GM12878 (cell line): ENCODE data around the gene SERINC5. TPM values are rescaled to one million over a fixed set of nuclear protein-coding genes. Genes with fewer than 3 reads are reported as not detected.
"Not testable (repeated sequence)": the region's sequence is repeated elsewhere in the genome, so short reads cannot be mapped to it uniquely, and the experiment has no call there.

Source experiments
- ATAC-seq: fragments of 200-7000 bp; cut with Tn5 transposase; 3 replicates; pipeline ENCODE4 v1.9.1; 2020; ENCODE audit warnings: mild to moderate bottlenecking, moderate library complexity
- BruUV-seq: library from RNA; stranded (reverse); fragments of 400-500 nt; replicated peaks from 2 replicates; lab custom pipeline; 2021; lab: Mats Ljungman, UMichigan
- CTCF ChIA-PET: fragments of 300-600 bp; sonication (Branson Sonifier 250); formaldehyde crosslinking; extraction: SDS; loops from one replicate; lab custom pipeline; 2021; ENCODE audit warnings: inconsistent platforms; lab: Yijun Ruan, JAX
- POLR2A ChIA-PET: fragments of 350-600 bp; formaldehyde crosslinking; extraction: SDS; loops from one replicate; lab custom pipeline; 2021; ENCODE audit warnings: inconsistent platforms; lab: Charles Lee
- RAD21 ChIA-PET: fragments of 300-600 bp; sonication (Branson Sonifier 250); formaldehyde crosslinking; loops from one replicate; lab custom pipeline; 2023; ENCODE audit warnings: antibody characterized with exemption; ENCODE audit not compliant: unreplicated experiment; lab: Charles Lee
- SMC1A ChIA-PET: fragments of 300-600 bp; sonication (Branson Sonifier 250); formaldehyde crosslinking; loops from one replicate; lab custom pipeline; 2023; ENCODE audit not compliant: unreplicated experiment, uncharacterized antibody; lab: Charles Lee
- DNase-seq: peaks from one replicate; pipeline ENCODE4 v3.0.0-alpha.2; 2011; ENCODE audit warnings: low read depth, low spot score
- FAIRE-seq: peaks from 3 replicates; lab custom pipeline; 2011; peaks lifted over from hg19 to GRCh38; lab: Jason Lieb, UNC
- H2AFZ ChIP-seq: 2 replicates; pipeline ENCODE4 v1.6.0; 2011; ENCODE audit warnings: low read depth, low read length, control low read depth; ENCODE audit not compliant: control insufficient read depth
- H3K27ac ChIP-seq: 2 replicates; pipeline ENCODE4 v1.5.1; 2011; ENCODE audit warnings: control low read depth; ENCODE audit not compliant: control insufficient read depth, insufficient read depth
- H3K27me3 ChIP-seq, 2 experiments: replicated peaks in 1 of 2; 2 replicates each; pipeline versions ENCODE4 v1.6.0 to v1.6.1; 2011; ENCODE audit warnings: low read length in 1 of 2; ENCODE audit not compliant: control insufficient read depth in 2 of 2, insufficient read depth in 2 of 2
- H3K36me3 ChIP-seq, 2 experiments: 2 replicates each; pipeline ENCODE4 v1.5.1; 2011; ENCODE audit warnings: low read length in 1 of 2; ENCODE audit not compliant: control insufficient read depth in 2 of 2, insufficient read depth in 2 of 2
- H3K4me1 ChIP-seq: 2 replicates; pipeline ENCODE4 v1.6.1; 2011; ENCODE audit warnings: mild to moderate bottlenecking, low read length, moderate library complexity, mixed read lengths; ENCODE audit not compliant: control insufficient read depth, insufficient read depth
- H3K4me2 ChIP-seq: 2 replicates; pipeline ENCODE4 v1.6.0; 2011; ENCODE audit warnings: control low read depth; ENCODE audit not compliant: control insufficient read depth, insufficient read depth
- H3K4me3 ChIP-seq: fragments of 200-600 bp; sonication (generic); 2 replicates; pipeline ENCODE4 v1.5.1; 2016
- H3K79me2 ChIP-seq: 2 replicates; pipeline ENCODE4 v1.6.0; 2011; ENCODE audit warnings: low read length; ENCODE audit not compliant: control insufficient read depth, insufficient read depth
- H3K9ac ChIP-seq: 2 replicates; pipeline ENCODE4 v1.8.0; 2011; ENCODE audit warnings: low read length, control low read depth, mixed read lengths; ENCODE audit not compliant: control insufficient read depth, insufficient read depth
- H3K9me3 ChIP-seq: replicated peaks from 3 replicates; pipeline ENCODE4 v1.5.1; 2011; ENCODE audit warnings: mild to moderate bottlenecking, low read length; ENCODE audit not compliant: control insufficient read depth, insufficient read depth
- H4K20me1 ChIP-seq: 2 replicates; pipeline ENCODE4 v1.6.0; 2011; ENCODE audit not compliant: control insufficient read depth, insufficient read depth
- CHD1 ChIP-seq: IDR thresholded peaks from 2 replicates; pipeline ENCODE4 v1.6.1; 2012; ENCODE audit warnings: low read depth, low read length, improper control_type of control experiment
- GATAD2B ChIP-seq: fragments of 450-650 bp; conservative IDR thresholded peaks from 2 replicates; pipeline ENCODE4 v1.6.1; 2017; ENCODE audit warnings: low read depth, mild to moderate bottlenecking, moderate library complexity
- HCFC1 ChIP-seq: fragments of 150-350 bp; IDR thresholded peaks from 2 replicates; pipeline ENCODE4 v1.6.1; 2014; ENCODE audit warnings: low read length
- JUND ChIP-seq: IDR thresholded peaks from 2 replicates; pipeline ENCODE4 v1.6.1; 2012; ENCODE audit warnings: low read depth, mild to moderate bottlenecking, low read length, improper control_type of control experiment, moderate library complexity
- KLF5 ChIP-seq: fragments of 450-650 bp; IDR thresholded peaks from 2 replicates; pipeline ENCODE4 v1.6.1; 2014; ENCODE audit warnings: mild to moderate bottlenecking; ENCODE audit not compliant: partially characterized antibody
- MYB ChIP-seq: fragments of 150-350 bp; IDR thresholded peaks from 2 replicates; pipeline ENCODE4 v1.6.1; 2014; ENCODE audit warnings: mild to moderate bottlenecking, low read depth, low read length, borderline replicate concordance
- NBN ChIP-seq: fragments of 450-650 bp; IDR thresholded peaks from 2 replicates; pipeline ENCODE4 v1.6.1; 2016
- RAD21 ChIP-seq: IDR thresholded peaks from 2 replicates; pipeline ENCODE4 v1.6.1; 2011; ENCODE audit warnings: mild to moderate bottlenecking, low read depth, low read length, moderate library complexity; ENCODE audit not compliant: insufficient read depth
- RBBP5 ChIP-seq: fragments of 200-600 bp; sonication (generic); conservative IDR thresholded peaks from 2 replicates; pipeline ENCODE4 v1.6.1; 2016
- SMC3 ChIP-seq: IDR thresholded peaks from 2 replicates; pipeline ENCODE4 v1.6.1; 2011; ENCODE audit warnings: low read length, improper control_type of control experiment, borderline replicate concordance
- SP1 ChIP-seq: IDR thresholded peaks from one replicate; pipeline ENCODE4 v1.6.1; 2011; ENCODE audit warnings: low read depth, low read length
- ZSCAN29 ChIP-seq: fragments of 450-650 bp; IDR thresholded peaks from 2 replicates; pipeline ENCODE4 v1.6.1; 2017; ENCODE audit warnings: mild to moderate bottlenecking, moderate library complexity
- WGBS: methylation state at CpG from one replicate; pipeline ENCODE4 v1.1.6; 2016; ENCODE audit warnings: low lambda C conversion rate; ENCODE audit not compliant: insufficient replicate concordance, insufficient coverage; ENCODE audit errors: missing lambda C conversion rate; 5-methylcytosine and 5-hydroxymethylcytosine counted together
- in situ Hi-C: fragments of 300-500 bp; cut with MboI; formaldehyde crosslinking; loops from 9 replicates; pipeline ENCODE4 v1.14.3; 2018; ENCODE audit warnings: mixed read lengths
- intact Hi-C: fragments of 100-400 bp; cut with micrococcal nuclease; formaldehyde crosslinking; loops from one replicate; pipeline ENCODE4 v1.14.2; 2022; ENCODE audit not compliant: unreplicated experiment
- polyA plus RNA-seq, 11 experiments: library from polyadenylated mRNA; depleted of rRNA in 4 of 11; unstranded in 6 of 11; stranded (reverse) in 5 of 11; fragments of >200 nt; fragmentation: Nextera tagmentation in 4 of 11; fragmentation: Illumina TruSeq in 1 of 11; extraction: Ambion mirVana in 4 of 11; extraction: Trizol in 1 of 11; gene quantifications; 1 replicate in 1 of 11; 2 replicates in 10 of 11; pipeline versions ENCODE4 v1.2.1 to v1.2.3, GENCODE V29; 2011 to 2016; ENCODE audit warnings: inconsistent platforms in 2 of 11, missing spikeins in 2 of 11, low read depth in 1 of 11
- total RNA-seq, 4 experiments: library from RNA; depleted of rRNA in 3 of 4; stranded (reverse); fragments of >200 nt in 3 of 4; fragmentation: Illumina TruSeq in 1 of 4; extraction: Trizol in 1 of 4; gene quantifications; 2 replicates each; pipeline versions ENCODE4 v1.2.1 to v1.2.3, GENCODE V29; 2013 to 2021
- TF ChIP-seq, protein P1 (sequence below), 3 experiments: IDR thresholded peaks in 2 of 3; conservative IDR thresholded peaks in 1 of 3; 2 replicates each; pipeline ENCODE4 v1.5.1; 2011; ENCODE audit warnings: low read depth in 3 of 3, low read length in 3 of 3, mild to moderate bottlenecking in 3 of 3, control low read depth in 2 of 3, moderate library complexity in 2 of 3, inconsistent platforms in 1 of 3, mixed read lengths in 1 of 3; ENCODE audit not compliant: control insufficient read depth in 2 of 3, insufficient read depth in 1 of 3; ENCODE audit errors: extremely low read depth in 1 of 3

The SERINC5 gene
- total and polyA plus RNA-seq, 10 of the 15 experiments (the other 5 are each of a cell fraction or from before 2014, with no cell fraction given) = 0.66 to 7.0 (median 2.8) TPM

- TF ChIP-seq SP1 (no peak), ZSCAN29 (no peak), JUND (no peak), GATAD2B (no peak), KLF5 (no peak), RBBP5 (no peak), HCFC1 (no peak), CHD1 (no peak)
Measured at GRCh38 chr5:80276186-80276585, 20.3 kb upstream of the SERINC5 start (continued).

GRCh38 chr5:80275347-80275746 lies 19.5 kb upstream of the SERINC5 start:
- Histone ChIP-seq H3K27me3 (no peaks in the 10 kb centered on the region), H3K27ac (no peak overlapping the region), H3K4me3 (no peak overlapping the region), H3K36me3 (no peaks in the 10 kb centered on the region), H3K9me3 (no peaks in the 10 kb centered on the region), H4K20me1 (no peaks in the 10 kb centered on the region), H3K4me2 (no peak overlapping the region)
- DNase-seq (no peak), ATAC-seq (peak; percentile 80)
- WGBS = 21% methylated on average over 2 of the region's 2 CpGs
- BruUV-seq = no TSS peak
- TF ChIP-seq NBN (0 out of 2 replicates have a peak, but pooled peaks have one; percentile 44), RAD21 (peak; percentile 92), MYB (no peak), CHD1 (no peak), SMC3 (peak; percentile 84)
- TF ChIP-seq, protein P1, sequence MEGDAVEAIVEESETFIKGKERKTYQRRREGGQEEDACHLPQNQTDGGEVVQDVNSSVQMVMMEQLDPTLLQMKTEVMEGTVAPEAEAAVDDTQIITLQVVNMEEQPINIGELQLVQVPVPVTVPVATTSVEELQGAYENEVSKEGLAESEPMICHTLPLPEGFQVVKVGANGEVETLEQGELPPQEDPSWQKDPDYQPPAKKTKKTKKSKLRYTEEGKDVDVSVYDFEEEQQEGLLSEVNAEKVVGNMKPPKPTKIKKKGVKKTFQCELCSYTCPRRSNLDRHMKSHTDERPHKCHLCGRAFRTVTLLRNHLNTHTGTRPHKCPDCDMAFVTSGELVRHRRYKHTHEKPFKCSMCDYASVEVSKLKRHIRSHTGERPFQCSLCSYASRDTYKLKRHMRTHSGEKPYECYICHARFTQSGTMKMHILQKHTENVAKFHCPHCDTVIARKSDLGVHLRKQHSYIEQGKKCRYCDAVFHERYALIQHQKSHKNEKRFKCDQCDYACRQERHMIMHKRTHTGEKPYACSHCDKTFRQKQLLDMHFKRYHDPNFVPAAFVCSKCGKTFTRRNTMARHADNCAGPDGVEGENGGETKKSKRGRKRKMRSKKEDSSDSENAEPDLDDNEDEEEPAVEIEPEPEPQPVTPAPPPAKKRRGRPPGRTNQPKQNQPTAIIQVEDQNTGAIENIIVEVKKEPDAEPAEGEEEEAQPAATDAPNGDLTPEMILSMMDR (IDR thresholded peaks at IDR 0.05 in 2 of 3, conservative IDR thresholded peaks at IDR 0.05 in 1 of 3; ENCODE audit: control insufficient read depth in 2 of 3, extremely low read depth in 1 of 3, insufficient read depth in 1 of 3, low read depth in 3 of 3, low read length in 3 of 3) = peak; percentile 52 to 73 (median 60); a peak in 4 of 6 replicates
- TF ChIP-seq, all 136 proteins: peak for 4
- POLR2A ChIA-PET = interaction anchor here (1.0 to 1.5 kb wide), 2 partner anchors 18 to 184 kb away, joined by 3 to 8 read pairs; no protein-coding TSS in a partner anchor
- no peaks in the 10 kb centered on the region for H3K79me2 ChIP-seq
- peak; percentile 65 for FAIRE-seq
- H3K9ac ChIP-seq = no peak overlapping the region
- H3K4me1 ChIP-seq = no peaks in the 10 kb centered on the region
- intact Hi-C loops (loop anchor here (1.0 kb wide), 1 partner anchor 184 kb away; no protein-coding TSS in a partner anchor), in situ Hi-C loops (no loop called here)
- CTCF ChIA-PET = interaction anchor here (0.6 to 11.5 kb wide), 19 partner anchors 9 to 981 kb away, joined by 3 to 168 read pairs (median 4); no protein-coding TSS in a partner anchor
- RAD21 ChIA-PET = interaction anchor here (0.8 to 9.5 kb wide), 12 partner anchors 14 to 192 kb away, joined by 3 to 114 read pairs (median 4); partner anchors contain the start of gene SERINC5
- SMC1A ChIA-PET = interaction anchor here (0.7 to 9.2 kb wide), 14 partner anchors 14 to 185 kb away, joined by 3 to 89 read pairs (median 4); no protein-coding TSS in a partner anchor
- H2AFZ ChIP-seq = no peak overlapping the region

- H4K20me1 ChIP-seq, H3K4me3 ChIP-seq, BruUV-seq, H3K9me3 ChIP-seq, ATAC-seq, in situ Hi-C loops, H3K4me2 ChIP-seq, H3K79me2 ChIP-seq, H3K9ac ChIP-seq, H2AFZ ChIP-seq, H3K36me3 ChIP-seq, H3K4me1 ChIP-seq, H3K27ac ChIP-seq, DNase-seq, intact Hi-C loops, H3K27me3 ChIP-seq, FAIRE-seq: not testable (repeated sequence)
- WGBS = 80% methylated on average over 2 of the region's 2 CpGs
- POLR2A ChIA-PET = interaction anchor here (0.7 kb wide), 1 partner anchor 123 kb away, joined by 3 read pairs; no protein-coding TSS in a partner anchor
- SMC1A ChIA-PET = interaction anchor here (2.4 kb wide), 2 partner anchors 13 to 178 kb away, joined by 5 to 9 read pairs; no protein-coding TSS in a partner anchor
- CTCF ChIA-PET = interaction anchor here (11.5 kb wide), 1 partner anchor 178 kb away, joined by 168 read pairs; no protein-coding TSS in a partner anchor
- RAD21 ChIA-PET = interaction anchor here (0.6 to 9.5 kb wide), 4 partner anchors 14 to 179 kb away, joined by 3 to 114 read pairs (median 4); partner anchors contain the start of gene SERINC5
Measured at GRCh38 chr5:80270543-80270942, 14.7 kb upstream of the SERINC5 start.
